Measurements from ENCODE around the gene OR2V2.

OR2V2 gene

GRCh38 chr5:181120761-181121160, 26.6 kb upstream of the OR2V2 start:
- no peak for TF ChIP-seq REST (IDR thresholded peaks at IDR 0.05; ENCODE audit: insufficient replicate concordance, low read depth)
- Histone ChIP-seq H3K27ac (replicated peaks) (no peak overlapping the region), H3K27me3 (ENCODE audit: insufficient read depth, poor library complexity, severe bottlenecking) (peaks cover 13% of the 10 kb centered on the region), H3K4me3 (replicated peaks; ENCODE audit: insufficient read depth, low read length) (no peak overlapping the region)
- DNase-seq (ENCODE audit: low read depth in 1 of 2, low spot score in 1 of 2), result no peak

GRCh38 chr5:181121675-181122561, 25.5 kb upstream of the OR2V2 start:
- DNase-seq (ENCODE audit: low read depth in 1 of 2, low spot score in 1 of 2), result no peak
- no peak overlapping the region for H3K27ac ChIP-seq (replicated peaks)
- no peak overlapping the region for H3K4me3 ChIP-seq (replicated peaks; ENCODE audit: insufficient read depth, low read length)
- peaks cover 11% of the 10 kb centered on the region for H3K27me3 ChIP-seq (ENCODE audit: insufficient read depth, poor library complexity, severe bottlenecking)
- TF ChIP-seq GABPA (IDR thresholded peaks at IDR 0.05; ENCODE audit: low read depth) (no peak), SPI1 (IDR thresholded peaks at IDR 0.05; ENCODE audit: borderline replicate concordance, low read depth) (peak; percentile 60; the same call in 1 of the 2 replicates), REST (IDR thresholded peaks at IDR 0.05; ENCODE audit: insufficient replicate concordance, low read depth) (no peak)

GRCh38 chr5:181124526-181124925, 22.9 kb upstream of the OR2V2 start:
- no peak for DNase-seq (ENCODE audit: low read depth in 1 of 2, low spot score in 1 of 2)
- TF ChIP-seq CTCF (IDR thresholded peaks at IDR 0.05; ENCODE audit: insufficient read depth, low read length), result no peak
- TF ChIP-seq SPI1 (IDR thresholded peaks at IDR 0.05; ENCODE audit: borderline replicate concordance, low read depth), result peak; percentile 50; the same call in 1 of the 2 replicates
- no peak for TF ChIP-seq POLR2AphosphoS5 (IDR thresholded peaks at IDR 0.05; ENCODE audit: low read depth)
- Histone ChIP-seq H3K27ac (replicated peaks) (no peak overlapping the region), H3K27me3 (ENCODE audit: insufficient read depth, poor library complexity, severe bottlenecking) (peaks cover 18% of the 10 kb centered on the region), H3K4me3 (replicated peaks; ENCODE audit: insufficient read depth, low read length) (no peak overlapping the region)

GRCh38 chr5:181126841-181127240, 20.5 kb upstream of the OR2V2 start:
- TF ChIP-seq CTCF (IDR thresholded peaks at IDR 0.05; ENCODE audit: insufficient read depth, low read length), result no peak
- TF ChIP-seq SPI1 (IDR thresholded peaks at IDR 0.05; ENCODE audit: borderline replicate concordance, low read depth), result no peak
- Histone ChIP-seq H3K4me3 (replicated peaks; ENCODE audit: insufficient read depth, low read length) (no peak overlapping the region), H3K27ac (replicated peaks) (no peak overlapping the region), H3K27me3 (ENCODE audit: insufficient read depth, poor library complexity, severe bottlenecking) (peaks cover 13% of the 10 kb centered on the region)
- no peak for DNase-seq (ENCODE audit: low read depth in 1 of 2, low spot score in 1 of 2)

GRCh38 chr5:181127456-181127855, 19.9 kb upstream of the OR2V2 start:
- Histone ChIP-seq H3K27me3 (ENCODE audit: insufficient read depth, poor library complexity, severe bottlenecking) (peaks cover 15% of the 10 kb centered on the region), H3K4me3 (replicated peaks; ENCODE audit: insufficient read depth, low read length) (no peak overlapping the region), H3K27ac (replicated peaks) (no peak overlapping the region)
- TF ChIP-seq REST (IDR thresholded peaks at IDR 0.05; ENCODE audit: insufficient replicate concordance, low read depth) (no peak), CTCF (IDR thresholded peaks at IDR 0.05; ENCODE audit: insufficient read depth, low read length) (no peak), SPI1 (IDR thresholded peaks at IDR 0.05; ENCODE audit: borderline replicate concordance, low read depth) (no peak), GABPA (IDR thresholded peaks at IDR 0.05; ENCODE audit: low read depth) (no peak), POLR2AphosphoS5 (IDR thresholded peaks at IDR 0.05; ENCODE audit: low read depth) (no peak)
- no peak for DNase-seq (ENCODE audit: low read depth in 1 of 2, low spot score in 1 of 2)
